KBM-7 (cell line): ENCODE data around the gene CEP57.
"Not testable (repeated sequence)": the region's sequence is repeated elsewhere in the genome, so short reads cannot be mapped to it uniquely, and the experiment has no call there.

Experiments used
- DNase-seq: peaks from one replicate; pipeline ENCODE4 v3.0.0-alpha.2; 2015
- in situ Hi-C: fragments of 300-500 bp; cut with MboI; formaldehyde crosslinking; loops from 2 replicates; pipeline ENCODE4 v1.14.3; 2020; ENCODE audit warnings: low sequenced_read_pairs, low pct_unique_long_range_greater_than_20kb, mixed read lengths

CEP57 gene

GRCh38 chr11:95794086-95794485 lies 3.8 kb downstream of the CEP57 start:
- in situ Hi-C loops: no loop called here
- DNase-seq: no peak

GRCh38 chr11:95795627-95796295 lies 5.5 kb downstream of the CEP57 start:
- in situ Hi-C loops: no loop called here
- no peak for DNase-seq

- DNase-seq: no peak
- in situ Hi-C loops: no loop called here
Measured at GRCh38 chr11:95796501-95796900, 6.2 kb downstream of the CEP57 start.

- in situ Hi-C loops: no loop called here
Measured at GRCh38 chr11:95799546-95799945, 9.2 kb downstream of the CEP57 start.

GRCh38 chr11:95800438-95800837 lies 10.1 kb downstream of the CEP57 start:
- in situ Hi-C loops: no loop called here
- no peak for DNase-seq

More at GRCh38 chr11:95799546-95799945, 9.2 kb downstream of the CEP57 start:
- DNase-seq: no peak

GRCh38 chr11:95802806-95803205 lies 12.5 kb downstream of the CEP57 start:
- no peak for DNase-seq
- in situ Hi-C loops: no loop called here

GRCh38 chr11:95803973-95804372 lies 13.7 kb downstream of the CEP57 start:
- no peak for DNase-seq
- in situ Hi-C loops: no loop called here

- in situ Hi-C loops: no loop called here
- DNase-seq: no peak
Measured at GRCh38 chr11:95805869-95806268, 15.6 kb downstream of the CEP57 start.

GRCh38 chr11:95806464-95806863 lies 16.2 kb downstream of the CEP57 start:
- in situ Hi-C loops, DNase-seq: not testable (repeated sequence)

GRCh38 chr11:95811052-95811451 lies 20.8 kb downstream of the CEP57 start:
- DNase-seq, in situ Hi-C loops: not testable (repeated sequence)

- DNase-seq: no peak
- in situ Hi-C loops: no loop called here
Measured at GRCh38 chr11:95816037-95816436, 25.7 kb downstream of the CEP57 start.

GRCh38 chr11:95821640-95822039 lies 31.3 kb downstream of the CEP57 start:
- in situ Hi-C loops: no loop called here
- DNase-seq: no peak

GRCh38 chr11:95827696-95828095 lies 37.4 kb downstream of the CEP57 start:
- DNase-seq: no peak
- in situ Hi-C loops: no loop called here

GRCh38 chr11:95829580-95830259 lies 39.4 kb downstream of the CEP57 start:
- DNase-seq: no peak
- in situ Hi-C loops: no loop called here

- no peak for DNase-seq
- in situ Hi-C loops: no loop called here
Measured at GRCh38 chr11:95831198-95831883, 41.0 kb downstream of the CEP57 start.

GRCh38 chr11:95832763-95833162 lies 42.5 kb downstream of the CEP57 start:
- DNase-seq: no peak
- in situ Hi-C loops: no loop called here

GRCh38 chr11:95833378-95833777 lies 43.1 kb downstream of the CEP57 start:
- in situ Hi-C loops: no loop called here
- DNase-seq: no peak

GRCh38 chr11:95835351-95835750 lies 45.1 kb downstream of the CEP57 start:
- in situ Hi-C loops: no loop called here
- no peak for DNase-seq

- peak; percentile 73 for DNase-seq
- in situ Hi-C loops: no loop called here
Measured at GRCh38 chr11:95835768-95836488, 45.6 kb downstream of the CEP57 start.

- no peak for DNase-seq
- in situ Hi-C loops: no loop called here
Measured at GRCh38 chr11:95845167-95845566, 54.9 kb downstream of the CEP57 start.
